Measurements from ENCODE around the gene ANTXR2.

ANTXR2 gene

GRCh38 chr4:80069837-80070731, 2.9 kb downstream of the ANTXR2 start:
- peak; percentile 96 for DNase-seq (ENCODE audit: low spot score)

GRCh38 chr4:80069108-80069836, 3.8 kb downstream of the ANTXR2 start:
- DNase-seq (ENCODE audit: low spot score) = peak; percentile 71

- DNase-seq (ENCODE audit: low spot score) = no peak
These were observed 7.4 kb downstream of the ANTXR2 start for GRCh38 chr4:80065601-80066000.

- peak; percentile 80 for DNase-seq (ENCODE audit: low spot score)
These were observed 10.5 kb downstream of the ANTXR2 start for GRCh38 chr4:80062527-80062926.

GRCh38 chr4:80060804-80061203, 12.2 kb downstream of the ANTXR2 start:
- no peak for DNase-seq (ENCODE audit: low spot score)

GRCh38 chr4:80058740-80059139, 14.3 kb downstream of the ANTXR2 start:
- DNase-seq (ENCODE audit: low spot score) = peak; percentile 82

GRCh38 chr4:80054375-80054774, 18.7 kb downstream of the ANTXR2 start:
- no peak for DNase-seq (ENCODE audit: low spot score)

- no peak for DNase-seq (ENCODE audit: low spot score)
These were observed 19.7 kb downstream of the ANTXR2 start for GRCh38 chr4:80053140-80053910.

GRCh38 chr4:80049813-80050534, 23.1 kb downstream of the ANTXR2 start:
- DNase-seq (ENCODE audit: low spot score) = no peak

- no peak for DNase-seq (ENCODE audit: low spot score)
These were observed 23.6 kb downstream of the ANTXR2 start for GRCh38 chr4:80049402-80049801.

- DNase-seq (ENCODE audit: low spot score) = no peak
These were observed 27.2 kb downstream of the ANTXR2 start for GRCh38 chr4:80045786-80046185.

- DNase-seq (ENCODE audit: low spot score) = no peak
These were observed 29.5 kb downstream of the ANTXR2 start for GRCh38 chr4:80043541-80043940.

GRCh38 chr4:80042821-80043220, 30.2 kb downstream of the ANTXR2 start:
- no peak for DNase-seq (ENCODE audit: low spot score)

- DNase-seq (ENCODE audit: low spot score) = no peak
These were observed 35.2 kb downstream of the ANTXR2 start for GRCh38 chr4:80037864-80038263.

GRCh38 chr4:80036949-80037685, 35.9 kb downstream of the ANTXR2 start:
- DNase-seq (ENCODE audit: low spot score) = no peak

GRCh38 chr4:80036306-80036705, 36.7 kb downstream of the ANTXR2 start:
- DNase-seq (ENCODE audit: low spot score) = no peak

GRCh38 chr4:80035336-80035735, 37.7 kb downstream of the ANTXR2 start:
- no peak for DNase-seq (ENCODE audit: low spot score)

GRCh38 chr4:80033581-80033980, 39.4 kb downstream of the ANTXR2 start:
- peak; percentile 38 for DNase-seq (ENCODE audit: low spot score)

- DNase-seq (ENCODE audit: low spot score) = no peak
These were observed 43.7 kb downstream of the ANTXR2 start for GRCh38 chr4:80029364-80029763.

- no peak for DNase-seq (ENCODE audit: low spot score)
These were observed 45.4 kb downstream of the ANTXR2 start for GRCh38 chr4:80027611-80028010.

- peak; percentile 76 for DNase-seq (ENCODE audit: low spot score)
These were observed 46.9 kb downstream of the ANTXR2 start for GRCh38 chr4:80026100-80026499.
